Activated T-helper 17 cell treated with anti-CD3 and anti-CD28 coated beads, Interleukin-2, amount 50 U/mL, for 72 hours (primary cell): ENCODE measurements around the gene CLEC3A. TPM values are rescaled to one million over a fixed set of nuclear protein-coding genes. Genes with fewer than 3 reads are reported as not detected.
"Not testable (repeated sequence)": the region's sequence is repeated elsewhere in the genome, so short reads cannot be mapped to it uniquely, and the experiment has no call there.

Experiments used
- ATAC-seq: fragments of 150-1000 bp; cut with Tn5 transposase; replicated peaks from 2 replicates; pipeline ENCODE4 v1.10.0; 2021; ENCODE audit warnings: mild to moderate bottlenecking, moderate library complexity
- H3K27ac Mint-ChIP-seq: one replicate; pipeline ENCODE4 v1.8.0; 2022; ENCODE audit warnings: mixed read lengths
- H3K27me3 Mint-ChIP-seq: one replicate; pipeline ENCODE4 v1.8.0; 2022; ENCODE audit warnings: mixed read lengths
- H3K36me3 Mint-ChIP-seq: one replicate; pipeline ENCODE4 v1.8.0; 2022; ENCODE audit warnings: low read depth, mild to moderate bottlenecking, mixed read lengths
- H3K4me1 Mint-ChIP-seq: one replicate; pipeline ENCODE4 v1.8.0; 2022; ENCODE audit warnings: mixed read lengths
- H3K4me3 Mint-ChIP-seq: one replicate; pipeline ENCODE4 v1.8.0; 2022; ENCODE audit warnings: mild to moderate bottlenecking, mixed read lengths
- H3K9me3 Mint-ChIP-seq: one replicate; pipeline ENCODE4 v1.8.0; 2022; ENCODE audit warnings: mixed read lengths
- total RNA-seq, 2 donors: library from RNA; stranded (reverse); gene quantifications; one replicate each; pipeline ENCODE4 v1.2.3, GENCODE V29; 2022

The CLEC3A gene
- not detected for total RNA-seq

GRCh38 chr16:78022347-78023060 is at the start of gene CLEC3A:
CLEC3A (plus strand) TSS chr16:78022548; CDS start chr16:78022627, 79 bp downstream.
- Mint-ChIP-seq H3K36me3 (no peaks in the 10 kb centered on the region), H3K4me3 (no peak within 1 kb of the TSS), H3K4me1 (no peaks in the 10 kb centered on the region), H3K27ac (no peak within 1 kb of the TSS), H3K27me3 (peaks cover 32% of the 10 kb centered on the region), H3K9me3 (peaks cover 9% of the 10 kb centered on the region)
- ATAC-seq: no peak

- H3K36me3 Mint-ChIP-seq: no peaks in the 10 kb centered on the region
- no peak overlapping the region for H3K4me3 Mint-ChIP-seq
- no peaks in the 10 kb centered on the region for H3K4me1 Mint-ChIP-seq
- peaks cover 20% of the 10 kb centered on the region for H3K27me3 Mint-ChIP-seq
- ATAC-seq: no peak
- H3K9me3 Mint-ChIP-seq: no peaks in the 10 kb centered on the region
- H3K27ac Mint-ChIP-seq: no peak overlapping the region
Observed at GRCh38 chr16:77974883-77975282, 47.5 kb upstream of the CLEC3A start.

- H3K36me3 Mint-ChIP-seq: no peaks in the 10 kb centered on the region
- H3K27ac Mint-ChIP-seq: no peak overlapping the region
- peaks cover 20% of the 10 kb centered on the region for H3K27me3 Mint-ChIP-seq
- no peak for ATAC-seq
- H3K4me3 Mint-ChIP-seq: no peak overlapping the region
- H3K4me1 Mint-ChIP-seq: no peaks in the 10 kb centered on the region
- no peaks in the 10 kb centered on the region for H3K9me3 Mint-ChIP-seq
Observed at GRCh38 chr16:77975942-77976341, 46.4 kb upstream of the CLEC3A start.

- H3K9me3 Mint-ChIP-seq: no peaks in the 10 kb centered on the region
- ATAC-seq: no peak
- H3K4me3 Mint-ChIP-seq: no peak overlapping the region
- no peaks in the 10 kb centered on the region for H3K4me1 Mint-ChIP-seq
- no peak overlapping the region for H3K27ac Mint-ChIP-seq
- peaks cover 19% of the 10 kb centered on the region for H3K27me3 Mint-ChIP-seq
- H3K36me3 Mint-ChIP-seq: no peaks in the 10 kb centered on the region
Observed at GRCh38 chr16:77977339-77977738, 45.0 kb upstream of the CLEC3A start.

- H3K36me3 Mint-ChIP-seq: no peaks in the 10 kb centered on the region
- no peaks in the 10 kb centered on the region for H3K9me3 Mint-ChIP-seq
- peaks cover 37% of the 10 kb centered on the region for H3K27me3 Mint-ChIP-seq
- no peak for ATAC-seq
- no peak overlapping the region for H3K27ac Mint-ChIP-seq
- H3K4me3 Mint-ChIP-seq: no peak overlapping the region
- H3K4me1 Mint-ChIP-seq: no peaks in the 10 kb centered on the region
Observed at GRCh38 chr16:77985111-77985510, 37.2 kb upstream of the CLEC3A start.

- Mint-ChIP-seq H3K36me3 (no peaks in the 10 kb centered on the region), H3K4me1 (no peaks in the 10 kb centered on the region), H3K4me3 (no peak overlapping the region), H3K27ac (no peak overlapping the region), H3K9me3 (no peaks in the 10 kb centered on the region), H3K27me3 (peaks cover 44% of the 10 kb centered on the region)
- ATAC-seq: no peak
Observed at GRCh38 chr16:77986011-77986740, 36.2 kb upstream of the CLEC3A start.

GRCh38 chr16:77987810-77988209 is 34.5 kb upstream of the CLEC3A start:
- no peak for ATAC-seq
- Mint-ChIP-seq H3K36me3 (no peaks in the 10 kb centered on the region), H3K4me1 (no peaks in the 10 kb centered on the region), H3K27me3 (peaks cover 41% of the 10 kb centered on the region), H3K9me3 (no peaks in the 10 kb centered on the region), H3K4me3 (no peak overlapping the region), H3K27ac (no peak overlapping the region)

- H3K27ac Mint-ChIP-seq: no peak overlapping the region
- no peaks in the 10 kb centered on the region for H3K36me3 Mint-ChIP-seq
- H3K27me3 Mint-ChIP-seq: peaks cover 33% of the 10 kb centered on the region
- H3K4me1 Mint-ChIP-seq: no peaks in the 10 kb centered on the region
- ATAC-seq: no peak
- no peaks in the 10 kb centered on the region for H3K9me3 Mint-ChIP-seq
- H3K4me3 Mint-ChIP-seq: no peak overlapping the region
Observed at GRCh38 chr16:77989846-77990245, 32.5 kb upstream of the CLEC3A start.

GRCh38 chr16:77991701-77992100 is 30.6 kb upstream of the CLEC3A start:
- Mint-ChIP-seq H3K36me3 (no peaks in the 10 kb centered on the region), H3K4me3 (no peak overlapping the region), H3K4me1 (no peaks in the 10 kb centered on the region), H3K27me3 (peaks cover 27% of the 10 kb centered on the region), H3K27ac (no peak overlapping the region), H3K9me3 (peaks cover 5% of the 10 kb centered on the region)
- no peak for ATAC-seq

GRCh38 chr16:77992381-77992780 is 30.0 kb upstream of the CLEC3A start:
- H3K4me1 Mint-ChIP-seq, ATAC-seq, H3K36me3 Mint-ChIP-seq, H3K4me3 Mint-ChIP-seq, H3K27ac Mint-ChIP-seq, H3K9me3 Mint-ChIP-seq: not testable (repeated sequence)
- peaks cover 26% of the 10 kb centered on the region for H3K27me3 Mint-ChIP-seq

- no peaks in the 10 kb centered on the region for H3K4me1 Mint-ChIP-seq
- H3K27me3 Mint-ChIP-seq: peaks cover 24% of the 10 kb centered on the region
- no peak for ATAC-seq
- no peak overlapping the region for H3K4me3 Mint-ChIP-seq
- peaks cover 5% of the 10 kb centered on the region for H3K9me3 Mint-ChIP-seq
- H3K36me3 Mint-ChIP-seq: no peaks in the 10 kb centered on the region
- H3K27ac Mint-ChIP-seq: no peak overlapping the region
Observed at GRCh38 chr16:77993111-77993985, 29.0 kb upstream of the CLEC3A start.

GRCh38 chr16:77995843-77996455 is 26.4 kb upstream of the CLEC3A start:
- Mint-ChIP-seq H3K27me3 (peaks cover 16% of the 10 kb centered on the region), H3K9me3 (peaks cover 5% of the 10 kb centered on the region), H3K4me1 (no peaks in the 10 kb centered on the region), H3K4me3 (no peak overlapping the region), H3K27ac (no peak overlapping the region), H3K36me3 (no peaks in the 10 kb centered on the region)
- ATAC-seq: no peak

- Mint-ChIP-seq H3K27ac (no peak overlapping the region), H3K9me3 (peaks cover 5% of the 10 kb centered on the region)
Observed at GRCh38 chr16:77998350-77999023, 23.9 kb upstream of the CLEC3A start.

More at GRCh38 chr16:77998350-77999023, 23.9 kb upstream of the CLEC3A start:
- Mint-ChIP-seq H3K4me1 (no peaks in the 10 kb centered on the region), H3K4me3 (no peak overlapping the region), H3K27me3 (peaks cover 13% of the 10 kb centered on the region), H3K36me3 (no peaks in the 10 kb centered on the region)
- no peak for ATAC-seq
